Endothelial cell of umbilical vein (primary cell): Measurements from ENCODE around the gene CHEK2. TPM values are rescaled to one million over a fixed set of nuclear protein-coding genes. Genes with fewer than 3 reads are reported as not detected.

Experiments
- BruUV-seq: library from RNA; stranded (reverse); fragments of 400-500 nt; replicated peaks from 2 replicates; lab custom pipeline; 2021; lab: Mats Ljungman, UMichigan
- CTCF ChIA-PET: fragments of 300-600, 350-600 bp; sonication (Branson Sonifier 250); formaldehyde crosslinking; loops from one replicate; lab custom pipeline; 2021; ENCODE audit warnings: antibody characterized with exemption, inconsistent platforms; lab: Charles Lee
- POLR2A ChIA-PET: fragments of 300-600, 350-600 bp; sonication (Branson Sonifier 250); formaldehyde crosslinking; loops from one replicate; lab custom pipeline; 2021; ENCODE audit warnings: antibody characterized with exemption, inconsistent platforms; lab: Charles Lee
- DNase-seq: peaks from one replicate; pipeline ENCODE4 v3.0.0-alpha.2; 2011; ENCODE audit warnings: low read depth, low spot score
- FAIRE-seq: peaks from 2 replicates; lab custom pipeline; 2011; peaks lifted over from hg19 to GRCh38; lab: Jason Lieb, UNC
- H2AFZ ChIP-seq: 2 replicates; pipeline ENCODE4 v1.6.0; 2012; ENCODE audit warnings: low read depth, low read length, control low read depth, inconsistent platforms
- H3K27ac ChIP-seq: 2 replicates; pipeline ENCODE4 v1.5.1; 2011; ENCODE audit warnings: low read depth, mild to moderate bottlenecking, control low read depth, low read length, moderate library complexity; ENCODE audit not compliant: insufficient read depth
- H3K27me3 ChIP-seq, 2 experiments: 2 replicates each; pipeline versions ENCODE4 v1.6.0 to v1.6.1; 2011; ENCODE audit warnings: low read length in 2 of 2, mixed read lengths in 1 of 2; ENCODE audit not compliant: control insufficient read depth in 2 of 2, insufficient read depth in 2 of 2
- H3K36me3 ChIP-seq, 2 experiments: 2 replicates in 1 of 2; 3 replicates in 1 of 2; pipeline ENCODE4 v1.5.1; 2011; ENCODE audit warnings: low read length in 2 of 2, mild to moderate bottlenecking in 1 of 2, moderate library complexity in 1 of 2; ENCODE audit not compliant: control insufficient read depth in 2 of 2, insufficient read depth in 2 of 2; ENCODE audit errors: extremely low read depth in 1 of 2
- H3K4me1 ChIP-seq: 3 replicates; pipeline ENCODE4 v1.5.1; 2011; ENCODE audit warnings: mild to moderate bottlenecking, low read length; ENCODE audit not compliant: control insufficient read depth, insufficient read depth; ENCODE audit errors: extremely low read depth
- H3K4me2 ChIP-seq: 2 replicates; pipeline ENCODE4 v1.6.1; 2011; ENCODE audit warnings: low read length, control low read depth, mixed read lengths; ENCODE audit not compliant: insufficient read depth
- H3K4me3 ChIP-seq, 3 experiments: fragments of 200-600 bp in 1 of 3; sonication (generic), shearing (Covaris generic) in 1 of 3; replicated peaks in 1 of 3; 2 replicates each; pipeline ENCODE4 v1.5.1; 2011 to 2016; ENCODE audit warnings: control low read depth in 3 of 3, low read length in 3 of 3, mild to moderate bottlenecking in 2 of 3, inconsistent platforms in 1 of 3, low read depth in 1 of 3, moderate library complexity in 1 of 3; ENCODE audit not compliant: insufficient read depth in 1 of 3
- H3K79me2 ChIP-seq: 2 replicates; pipeline ENCODE4 v1.6.0; 2012; ENCODE audit warnings: low read length, inconsistent platforms; ENCODE audit not compliant: control insufficient read depth, insufficient read depth
- H3K9ac ChIP-seq: replicated peaks from 2 replicates; pipeline ENCODE3; 2011; ENCODE audit warnings: low read length, control low read depth; ENCODE audit not compliant: insufficient read depth; ENCODE audit errors: extremely low read depth
- H3K9me1 ChIP-seq: replicated peaks from 3 replicates; pipeline ENCODE4 v1.6.0; 2011; ENCODE audit warnings: mild to moderate bottlenecking, low read length; ENCODE audit not compliant: control insufficient read depth, insufficient read depth; ENCODE audit errors: extremely low read depth
- H3K9me3 ChIP-seq: replicated peaks from 2 replicates; pipeline ENCODE4 v1.5.1; 2012; ENCODE audit warnings: low read length, inconsistent platforms; ENCODE audit not compliant: control insufficient read depth, insufficient read depth
- H4K20me1 ChIP-seq: replicated peaks from 2 replicates; pipeline ENCODE3; 2011; ENCODE audit warnings: mild to moderate bottlenecking, low read length; ENCODE audit not compliant: control insufficient read depth, insufficient read depth; ENCODE audit errors: extremely low read depth
- CTCF ChIP-seq, 2 donors: IDR thresholded peaks; 1 replicate in 1 of 2; 2 replicates in 1 of 2; pipeline ENCODE4 v1.5.1; 2011; ENCODE audit warnings: low read length in 2 of 2, mild to moderate bottlenecking in 2 of 2, moderate library complexity in 2 of 2, control low read depth in 1 of 2, inconsistent platforms in 1 of 2, low read depth in 1 of 2; ENCODE audit not compliant: insufficient read depth in 1 of 2; ENCODE audit errors: extremely low read depth in 1 of 2
- EZH2 ChIP-seq: IDR thresholded peaks from 2 replicates; pipeline ENCODE4 v1.6.1; 2012; ENCODE audit warnings: borderline replicate concordance, low read depth, mild to moderate bottlenecking, moderate library complexity, low read length, inconsistent platforms; ENCODE audit not compliant: severe bottlenecking
- FOS ChIP-seq: IDR thresholded peaks from 2 replicates; pipeline ENCODE4 v1.6.1; 2011; ENCODE audit warnings: mild to moderate bottlenecking, low read length, moderate library complexity, borderline replicate concordance; ENCODE audit not compliant: insufficient read depth
- GATA2 ChIP-seq: IDR thresholded peaks from 2 replicates; pipeline ENCODE4 v1.7.0; 2011; ENCODE audit warnings: low read depth, mild to moderate bottlenecking, moderate library complexity, mixed read lengths, low read length; ENCODE audit not compliant: insufficient read length, insufficient read depth
- JUN ChIP-seq: IDR thresholded peaks from 2 replicates; pipeline ENCODE4 v1.6.1; 2011; ENCODE audit warnings: borderline replicate concordance, low read depth; ENCODE audit not compliant: insufficient read length, insufficient read depth
- MAX ChIP-seq: IDR thresholded peaks from 2 replicates; pipeline ENCODE4 v1.6.1; 2011; ENCODE audit not compliant: insufficient read depth, insufficient read length
- MYC ChIP-seq: IDR thresholded peaks from one replicate; pipeline ENCODE4 v1.6.1; 2011; ENCODE audit warnings: mild to moderate bottlenecking, low read depth, low read length
- POLR2A ChIP-seq: IDR thresholded peaks from 2 replicates; pipeline ENCODE4 v1.6.1; 2012; ENCODE audit warnings: low read depth, mild to moderate bottlenecking, control low read depth, low read length
- POLR2AphosphoS5 ChIP-seq: IDR thresholded peaks from 2 replicates; pipeline ENCODE4 v1.6.1; 2012; ENCODE audit warnings: low read depth, mild to moderate bottlenecking, control low read depth, low read length, moderate library complexity; ENCODE audit not compliant: insufficient read depth
- dilution Hi-C: fragments of 300-500 bp; cut with MboI; formaldehyde crosslinking; loops from one replicate; pipeline ENCODE4 v1.15.0; 2019; ENCODE audit warnings: low sequenced_read_pairs; ENCODE audit not compliant: extremely low pct_ligation_motif_present
- intact Hi-C: fragments of 100-400 bp; cut with micrococcal nuclease; formaldehyde crosslinking; loops from one replicate; pipeline ENCODE4 v1.10.0; 2022
- polyA plus RNA-seq, 4 experiments: library from polyadenylated mRNA; depleted of rRNA in 3 of 4; stranded (reverse) in 3 of 4; unstranded in 1 of 4; fragments of >200 nt; gene quantifications; 2 replicates each; pipeline versions ENCODE4 v1.2.1 to v1.2.3, GENCODE V29; 2011 to 2012; ENCODE audit warnings: missing spikeins in 1 of 4
- total RNA-seq: library from RNA; stranded (reverse); gene quantifications from 2 replicates; pipeline ENCODE4 v1.2.3, GENCODE V29; 2021

The CHEK2 gene
- total and polyA plus RNA-seq, 2 donors (not counting 3 experiments of a cell fraction or from before 2014, with no cell fraction given), result 24.6 to 24.9 TPM

- Histone ChIP-seq H3K9me3 (no peaks in the 10 kb centered on the region), H3K4me3 (no peak overlapping the region), H4K20me1 (no peaks in the 10 kb centered on the region), H3K4me2 (no peak overlapping the region), H3K4me1 (peaks cover 6% of the 10 kb centered on the region), H3K36me3 (no peaks in the 10 kb centered on the region), H3K9ac (no peak overlapping the region), H3K79me2 (peaks cover 4% of the 10 kb centered on the region), H3K9me1 (no peaks in the 10 kb centered on the region), H3K27me3 (no peaks in the 10 kb centered on the region), H3K27ac (no peak overlapping the region), H2AFZ (no peak overlapping the region)
- FAIRE-seq, result no peak
- DNase-seq, result no peak
- dilution Hi-C loops, result no loop called here
- ChIA-PET CTCF (no interaction called here), POLR2A (no interaction called here)
- no TSS peak for BruUV-seq
- intact Hi-C loops, result no loop called here
- TF ChIP-seq POLR2AphosphoS5, result no peak
- TF ChIP-seq MYC, result no peak
- no peak for TF ChIP-seq POLR2A
- no peak for TF ChIP-seq FOS
- no peak for TF ChIP-seq EZH2
- no peak for TF ChIP-seq JUN
- TF ChIP-seq CTCF (IDR thresholded peaks at IDR 0.05; ENCODE audit: extremely low read depth in 1 of 2, insufficient read depth in 1 of 2, low read depth in 1 of 2, low read length in 2 of 2), result no peak
- no peak for TF ChIP-seq MAX
- TF ChIP-seq GATA2, result no peak
Measured at GRCh38 chr22:28736301-28737155, 5.1 kb downstream of the CHEK2 start.
